OCI-LY1 (cell line): Measurements from ENCODE around the gene SEC24B.

ENCODE experiments used
- H2AFZ ChIP-seq: fragments of 200-600 bp; sonication (generic), shearing (Covaris generic); 2 replicates; pipeline ENCODE4 v1.6.0; 2014; ENCODE audit warnings: antibody characterized with exemption, mild to moderate bottlenecking, low read length
- H3F3A ChIP-seq: fragments of 200-600 bp; sonication (generic), shearing (Covaris generic); 2 replicates; pipeline ENCODE4 v1.6.0; 2014; ENCODE audit warnings: mild to moderate bottlenecking, antibody characterized with exemption, low read length, moderate library complexity; ENCODE audit not compliant: insufficient read depth
- H3K27ac ChIP-seq: fragments of 200-600 bp; sonication (generic); 2 replicates; pipeline ENCODE4 v1.5.1; 2014; ENCODE audit warnings: low read length, mixed run types, mild to moderate bottlenecking, low read depth; ENCODE audit not compliant: poor library complexity, severe bottlenecking
- H3K27me3 ChIP-seq: fragments of 200-600 bp; sonication (generic); 2 replicates; pipeline ENCODE4 v1.6.0; 2014; ENCODE audit warnings: antibody characterized with exemption, mild to moderate bottlenecking, low read length, moderate library complexity; ENCODE audit not compliant: insufficient read depth
- H3K36me3 ChIP-seq: fragments of 200-600 bp; sonication (generic); 2 replicates; pipeline ENCODE4 v1.6.1; 2014; ENCODE audit warnings: mild to moderate bottlenecking, antibody characterized with exemption, low read length, moderate library complexity, mixed read lengths; ENCODE audit not compliant: insufficient read depth
- H3K4me1 ChIP-seq: fragments of 200-600 bp; sonication (generic); 2 replicates; pipeline ENCODE4 v1.5.1; 2014; ENCODE audit warnings: mild to moderate bottlenecking, low read length, moderate library complexity; ENCODE audit not compliant: insufficient read depth, severe bottlenecking
- H3K4me2 ChIP-seq: fragments of 200-600 bp; sonication (generic), shearing (Covaris generic); 2 replicates; pipeline ENCODE4 v1.6.1; 2014; ENCODE audit warnings: low read length
- H3K4me3 ChIP-seq: fragments of 200-600 bp; sonication (generic); 2 replicates; pipeline ENCODE4 v1.5.1; 2014; ENCODE audit warnings: low read length, low read depth, mild to moderate bottlenecking, mixed read lengths; ENCODE audit not compliant: poor library complexity, severe bottlenecking
- H3K79me2 ChIP-seq: fragments of 200-600 bp; shearing (Covaris generic); 2 replicates; pipeline ENCODE4 v1.6.1; 2016; ENCODE audit warnings: mixed run types, low read length, mixed read lengths; ENCODE audit not compliant: insufficient read depth
- H3K9ac ChIP-seq: fragments of 200-600 bp; sonication (generic), shearing (Covaris generic); 2 replicates; pipeline ENCODE4 v1.6.1; 2014; ENCODE audit warnings: mild to moderate bottlenecking, low read length, mixed read lengths
- H3K9me2 ChIP-seq: fragments of 200-600 bp; sonication (generic), shearing (Covaris generic); 2 replicates; pipeline ENCODE4 v1.6.1; 2014; ENCODE audit warnings: low read depth, mild to moderate bottlenecking, low read length, mixed read lengths
- H3K9me3 ChIP-seq: fragments of 200-600 bp; shearing (Covaris generic); 2 replicates; pipeline ENCODE4 v1.6.1; 2014; ENCODE audit warnings: low read length, mixed read lengths
- H4K20me1 ChIP-seq: fragments of 200-600 bp; sonication (generic), shearing (Covaris generic); 2 replicates; pipeline ENCODE4 v1.6.0; 2016; ENCODE audit warnings: mild to moderate bottlenecking, low read length; ENCODE audit not compliant: insufficient read depth
- EZH2 ChIP-seq: fragments of 200-600 bp; sonication (generic), shearing (Covaris generic); IDR thresholded peaks from 2 replicates; pipeline ENCODE4 v1.8.0; 2017; ENCODE audit warnings: borderline replicate concordance, mixed run types, mild to moderate bottlenecking, antibody characterized with exemption, low read length, moderate library complexity, mixed read lengths
- TF ChIP-seq, protein P1 (sequence below): fragments of 200-600 bp; sonication (generic), shearing (Covaris generic); IDR thresholded peaks from 2 replicates; pipeline ENCODE4 v1.5.1; 2017; ENCODE audit warnings: mild to moderate bottlenecking, antibody characterized with exemption, low read length, moderate library complexity, mixed read lengths

SEC24B gene

GRCh38 chr4:109472343-109472761, 38.7 kb downstream of the SEC24B start:
- no peaks in the 10 kb centered on the region for H3K4me1 ChIP-seq
- no peak overlapping the region for H3K4me3 ChIP-seq
- H3K79me2 ChIP-seq = peaks cover 49% of the 10 kb centered on the region
- H3K27me3 ChIP-seq = no peaks in the 10 kb centered on the region
- peaks cover 65% of the 10 kb centered on the region for H3K36me3 ChIP-seq
- H3K4me2 ChIP-seq = no peak overlapping the region
- no peak overlapping the region for H3K27ac ChIP-seq
- H3K9me2 ChIP-seq = no peaks in the 10 kb centered on the region
- no peak for TF ChIP-seq EZH2
- TF ChIP-seq, protein P1, sequence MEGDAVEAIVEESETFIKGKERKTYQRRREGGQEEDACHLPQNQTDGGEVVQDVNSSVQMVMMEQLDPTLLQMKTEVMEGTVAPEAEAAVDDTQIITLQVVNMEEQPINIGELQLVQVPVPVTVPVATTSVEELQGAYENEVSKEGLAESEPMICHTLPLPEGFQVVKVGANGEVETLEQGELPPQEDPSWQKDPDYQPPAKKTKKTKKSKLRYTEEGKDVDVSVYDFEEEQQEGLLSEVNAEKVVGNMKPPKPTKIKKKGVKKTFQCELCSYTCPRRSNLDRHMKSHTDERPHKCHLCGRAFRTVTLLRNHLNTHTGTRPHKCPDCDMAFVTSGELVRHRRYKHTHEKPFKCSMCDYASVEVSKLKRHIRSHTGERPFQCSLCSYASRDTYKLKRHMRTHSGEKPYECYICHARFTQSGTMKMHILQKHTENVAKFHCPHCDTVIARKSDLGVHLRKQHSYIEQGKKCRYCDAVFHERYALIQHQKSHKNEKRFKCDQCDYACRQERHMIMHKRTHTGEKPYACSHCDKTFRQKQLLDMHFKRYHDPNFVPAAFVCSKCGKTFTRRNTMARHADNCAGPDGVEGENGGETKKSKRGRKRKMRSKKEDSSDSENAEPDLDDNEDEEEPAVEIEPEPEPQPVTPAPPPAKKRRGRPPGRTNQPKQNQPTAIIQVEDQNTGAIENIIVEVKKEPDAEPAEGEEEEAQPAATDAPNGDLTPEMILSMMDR = no peak
- H3K9me3 ChIP-seq = no peaks in the 10 kb centered on the region
- H2AFZ ChIP-seq = no peak overlapping the region
- no peaks in the 10 kb centered on the region for H3F3A ChIP-seq
- no peaks in the 10 kb centered on the region for H4K20me1 ChIP-seq
- H3K9ac ChIP-seq = no peak overlapping the region

- peaks cover 61% of the 10 kb centered on the region for H3K36me3 ChIP-seq
Measured at GRCh38 chr4:109473824-109474223, 40.2 kb downstream of the SEC24B start.

GRCh38 chr4:109486007-109486406, 52.4 kb downstream of the SEC24B start:
- no peaks in the 10 kb centered on the region for H4K20me1 ChIP-seq
- no peaks in the 10 kb centered on the region for H3K9me3 ChIP-seq
- H3K4me1 ChIP-seq = no peaks in the 10 kb centered on the region
- H3K27ac ChIP-seq = no peak overlapping the region
- H3K9ac ChIP-seq = no peak overlapping the region
- no peak overlapping the region for H3K4me2 ChIP-seq
- no peaks in the 10 kb centered on the region for H3K9me2 ChIP-seq
- H3K27me3 ChIP-seq = no peaks in the 10 kb centered on the region
- H3F3A ChIP-seq = no peaks in the 10 kb centered on the region
- peaks cover 28% of the 10 kb centered on the region for H3K36me3 ChIP-seq
- TF ChIP-seq EZH2 = no peak
- TF ChIP-seq, protein P1 = no peak
- H2AFZ ChIP-seq = no peak overlapping the region
- no peaks in the 10 kb centered on the region for H3K79me2 ChIP-seq
- no peak overlapping the region for H3K4me3 ChIP-seq

More at GRCh38 chr4:109473824-109474223, 40.2 kb downstream of the SEC24B start:
- H3K4me3 ChIP-seq = no peak overlapping the region
- no peaks in the 10 kb centered on the region for H3F3A ChIP-seq
- H3K27me3 ChIP-seq = no peaks in the 10 kb centered on the region
- no peak overlapping the region for H3K9ac ChIP-seq
- H3K9me3 ChIP-seq = no peaks in the 10 kb centered on the region
- no peaks in the 10 kb centered on the region for H3K4me1 ChIP-seq
- H3K4me2 ChIP-seq = no peak overlapping the region
- no peak overlapping the region for H3K27ac ChIP-seq
- no peak for TF ChIP-seq EZH2
- TF ChIP-seq, protein P1 = no peak
- peaks cover 52% of the 10 kb centered on the region for H3K79me2 ChIP-seq
- H3K9me2 ChIP-seq = no peaks in the 10 kb centered on the region
- no peaks in the 10 kb centered on the region for H4K20me1 ChIP-seq
- no peak overlapping the region for H2AFZ ChIP-seq
